ENCODE data around the gene STK11.

DNA sequence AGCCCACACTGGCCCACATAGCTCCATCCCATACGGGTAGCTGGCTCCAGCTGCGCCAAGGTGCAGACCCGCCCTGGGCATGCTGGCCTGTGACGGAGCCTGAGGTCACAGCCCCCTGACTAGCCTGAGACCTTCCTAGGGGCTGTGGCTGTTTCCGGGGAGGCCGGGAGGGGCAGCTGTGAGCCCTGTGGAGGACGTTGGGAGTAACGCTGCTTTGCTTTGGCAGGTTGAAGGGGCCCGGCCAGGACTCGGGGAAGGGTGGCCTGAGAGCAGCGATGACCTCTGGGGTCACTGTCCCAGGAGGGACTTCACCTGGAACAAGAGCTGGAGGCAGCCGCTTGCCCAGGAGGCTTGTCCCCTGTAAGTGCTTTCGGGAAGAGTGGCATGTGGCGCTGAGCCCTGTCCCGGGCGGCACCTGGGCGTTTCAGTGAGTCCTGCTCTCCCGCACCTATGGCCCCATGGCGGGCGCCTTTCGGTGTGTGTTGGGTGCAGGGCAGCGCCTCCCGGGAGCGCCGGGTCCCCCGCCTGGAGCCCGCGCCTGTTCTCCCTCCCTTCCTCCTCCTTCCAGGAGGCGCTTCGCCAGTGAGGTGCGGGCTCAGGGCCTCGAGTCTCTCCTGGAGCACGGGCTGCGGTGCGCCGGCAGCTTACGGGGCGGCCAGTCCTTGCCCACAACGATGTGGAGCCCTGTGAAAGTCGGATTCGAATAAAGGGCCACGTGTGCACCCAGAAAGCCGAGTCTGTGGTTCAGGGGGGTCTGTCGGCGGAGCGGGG is 68.7 kb downstream of the STK11 start:
- TF ChIP-seq, protein P1, sequence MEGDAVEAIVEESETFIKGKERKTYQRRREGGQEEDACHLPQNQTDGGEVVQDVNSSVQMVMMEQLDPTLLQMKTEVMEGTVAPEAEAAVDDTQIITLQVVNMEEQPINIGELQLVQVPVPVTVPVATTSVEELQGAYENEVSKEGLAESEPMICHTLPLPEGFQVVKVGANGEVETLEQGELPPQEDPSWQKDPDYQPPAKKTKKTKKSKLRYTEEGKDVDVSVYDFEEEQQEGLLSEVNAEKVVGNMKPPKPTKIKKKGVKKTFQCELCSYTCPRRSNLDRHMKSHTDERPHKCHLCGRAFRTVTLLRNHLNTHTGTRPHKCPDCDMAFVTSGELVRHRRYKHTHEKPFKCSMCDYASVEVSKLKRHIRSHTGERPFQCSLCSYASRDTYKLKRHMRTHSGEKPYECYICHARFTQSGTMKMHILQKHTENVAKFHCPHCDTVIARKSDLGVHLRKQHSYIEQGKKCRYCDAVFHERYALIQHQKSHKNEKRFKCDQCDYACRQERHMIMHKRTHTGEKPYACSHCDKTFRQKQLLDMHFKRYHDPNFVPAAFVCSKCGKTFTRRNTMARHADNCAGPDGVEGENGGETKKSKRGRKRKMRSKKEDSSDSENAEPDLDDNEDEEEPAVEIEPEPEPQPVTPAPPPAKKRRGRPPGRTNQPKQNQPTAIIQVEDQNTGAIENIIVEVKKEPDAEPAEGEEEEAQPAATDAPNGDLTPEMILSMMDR (IDR thresholded peaks at IDR 0.05) = no peak
- no peak for TF ChIP-seq EZH2 (IDR thresholded peaks at IDR 0.05)
